Measurements from ENCODE around the gene PSPH.
A peak's percentile ranks its signal among the peaks of the same experiment; 100 is the strongest.

The PSPH gene

DNA sequence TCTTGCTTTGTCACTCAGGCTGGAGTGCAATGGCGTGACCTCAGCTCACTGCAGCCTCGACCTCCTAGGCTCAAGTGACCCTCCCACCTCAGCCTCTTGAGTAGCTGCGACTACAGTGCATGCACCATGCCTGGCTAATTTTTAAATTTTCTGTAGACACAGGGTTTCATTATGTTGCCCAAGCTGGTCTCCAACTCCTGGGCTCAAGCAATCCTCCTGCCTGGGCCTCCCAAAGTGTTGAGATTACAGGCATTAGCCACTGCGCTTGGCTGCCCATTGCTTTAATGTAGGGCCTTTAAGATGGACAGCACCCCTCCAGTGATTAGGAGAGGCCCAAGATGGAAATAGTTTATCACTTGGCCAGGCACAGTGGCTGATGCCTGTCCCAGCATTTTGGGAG lies 47.5 kb downstream of the PSPH start:
- Histone ChIP-seq H3K27ac (no peak overlapping the region), H3K4me2 (peak overlapping the region in 1 of 11 experiments; percentile 24; a peak in 1 of 22 replicates), H3K4me1 (peaks cover 11 to 82% (median 28%) of the 10 kb centered on the region in 10 experiments; a peak in 18 of 20 replicates), H3K4me3 (no peak overlapping the region), H3K9ac (no peak overlapping the region), H3K9me3 (replicated peaks in 1 of 11) (no peaks in the 10 kb centered on the region), H3K27me3 (no peaks in the 10 kb centered on the region), H3K36me3 (peaks cover 0 to 30% (median 11%) of the 10 kb centered on the region in 11 experiments; a peak in 16 of 22 replicates), H4K20me1 (no peaks in the 10 kb centered on the region)
- no peak for TF ChIP-seq Cebpa-rat (IDR thresholded peaks at IDR 0.05)

DNA sequence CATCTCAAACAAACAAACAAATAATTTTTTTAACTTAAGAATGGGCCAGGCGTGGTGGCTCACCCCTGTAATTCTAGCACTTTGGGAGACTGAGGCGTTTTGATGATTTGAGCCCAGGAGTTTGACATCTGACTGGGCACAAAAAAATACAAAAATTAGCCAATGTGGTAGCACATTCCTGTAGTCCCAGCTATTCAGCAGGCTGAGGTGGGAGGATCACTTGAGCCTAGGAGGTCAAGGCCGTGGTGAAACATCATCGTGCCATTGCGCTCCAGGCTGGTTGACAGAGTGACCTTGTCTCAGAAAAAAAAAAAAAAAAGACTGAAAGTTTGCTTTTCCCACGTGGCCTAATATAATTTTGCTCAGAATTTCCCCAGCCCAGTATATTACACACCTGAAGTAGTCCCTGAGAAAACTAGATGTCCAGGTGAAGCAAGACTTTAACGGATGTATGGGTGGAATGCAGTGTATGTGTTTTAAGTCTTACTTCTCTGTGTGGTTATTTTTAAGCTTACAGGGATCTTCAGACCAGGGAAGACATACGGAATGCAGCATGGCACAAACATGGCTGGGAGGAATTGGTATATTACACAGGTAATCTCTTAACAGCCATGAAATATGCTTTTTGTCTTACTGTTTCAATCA lies 54.3 kb downstream of the PSPH start:
- Histone ChIP-seq H3K4me3 (no peak overlapping the region), H3K27ac (no peak overlapping the region; a peak in 1 of 22 replicates), H3K36me3 (peaks cover 51 to 98% (median 74%) of the 10 kb centered on the region in 11 experiments), H3K4me1 (peaks cover 0 to 41% (median 1%) of the 10 kb centered on the region in 10 experiments; a peak in 6 of 20 replicates), H3K9ac (no peak overlapping the region), H3K9me3 (replicated peaks in 1 of 11) (no peaks in the 10 kb centered on the region), H3K27me3 (no peaks in the 10 kb centered on the region), H4K20me1 (no peaks in the 10 kb centered on the region), H3K4me2 (no peak overlapping the region)
- no peak for TF ChIP-seq Cebpa-rat (IDR thresholded peaks at IDR 0.05)

DNA sequence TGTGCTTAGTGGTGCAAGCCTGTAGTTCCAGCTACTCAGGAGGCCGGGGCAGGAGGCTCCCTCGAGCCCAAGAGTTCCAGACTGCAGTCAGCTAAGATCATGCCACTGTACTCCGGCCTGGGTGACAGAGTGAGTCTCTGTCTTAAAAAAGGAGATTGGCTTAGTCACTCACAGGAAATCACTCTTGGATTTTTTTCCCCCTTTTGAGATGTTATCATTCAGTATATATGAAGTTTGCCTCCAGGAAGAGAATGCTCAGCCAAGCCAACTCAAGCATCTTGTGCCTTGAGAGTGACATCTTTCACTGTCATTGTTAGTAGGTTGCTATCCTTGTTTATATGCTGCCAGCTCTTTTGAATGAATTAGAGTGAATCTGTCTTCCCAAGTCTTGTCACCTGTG lies 58.9 kb downstream of the PSPH start:
- Histone ChIP-seq H3K9me3 (replicated peaks in 1 of 11) (no peaks in the 10 kb centered on the region), H4K20me1 (no peaks in the 10 kb centered on the region), H3K4me2 (no peak overlapping the region), H3K27me3 (no peaks in the 10 kb centered on the region), H3K4me1 (no peaks in the 10 kb centered on the region), H3K9ac (no peak overlapping the region), H3K27ac (no peak overlapping the region), H3K4me3 (no peak overlapping the region), H3K36me3 (peaks cover 82 to 100% (median 98%) of the 10 kb centered on the region in 11 experiments)
- no peak for TF ChIP-seq Cebpa-rat (IDR thresholded peaks at IDR 0.05)

DNA sequence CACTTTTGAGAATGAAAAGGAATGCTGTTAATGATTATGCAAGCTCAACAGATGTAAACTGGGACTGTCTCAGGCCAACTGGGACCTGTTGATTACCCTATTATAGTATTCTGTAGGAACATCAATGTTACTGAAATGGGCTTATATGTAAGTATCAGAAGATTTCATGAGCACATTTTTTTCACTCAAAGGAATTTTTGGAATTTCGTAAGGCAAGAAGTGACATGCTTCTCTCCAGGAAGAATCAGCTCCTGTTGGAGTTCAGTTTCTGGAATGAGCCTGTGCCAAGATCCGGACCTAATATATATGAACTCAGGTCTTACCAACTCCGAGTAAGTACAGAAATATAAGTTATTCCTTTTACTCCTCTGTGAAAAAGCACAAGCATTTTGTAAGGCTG lies 67.7 kb downstream of the PSPH start:
- no peaks in the 10 kb centered on the region for H3K27me3 ChIP-seq
- H3K36me3 ChIP-seq = peaks cover 99 to 100% (median 100%) of the 10 kb centered on the region in 11 experiments
- no peak overlapping the region for H3K27ac ChIP-seq
- H3K9me3 ChIP-seq (replicated peaks in 1 of 11) = no peaks in the 10 kb centered on the region
- peaks cover 0 to 8% (median 0%) of the 10 kb centered on the region in 11 experiments; a peak in 1 of 22 replicates for H4K20me1 ChIP-seq
- H3K4me3 ChIP-seq = no peak overlapping the region
- no peak overlapping the region for H3K4me2 ChIP-seq
- no peak overlapping the region for H3K9ac ChIP-seq
- no peak for TF ChIP-seq Cebpa-rat (IDR thresholded peaks at IDR 0.05)
- H3K4me1 ChIP-seq = no peaks in the 10 kb centered on the region

DNA sequence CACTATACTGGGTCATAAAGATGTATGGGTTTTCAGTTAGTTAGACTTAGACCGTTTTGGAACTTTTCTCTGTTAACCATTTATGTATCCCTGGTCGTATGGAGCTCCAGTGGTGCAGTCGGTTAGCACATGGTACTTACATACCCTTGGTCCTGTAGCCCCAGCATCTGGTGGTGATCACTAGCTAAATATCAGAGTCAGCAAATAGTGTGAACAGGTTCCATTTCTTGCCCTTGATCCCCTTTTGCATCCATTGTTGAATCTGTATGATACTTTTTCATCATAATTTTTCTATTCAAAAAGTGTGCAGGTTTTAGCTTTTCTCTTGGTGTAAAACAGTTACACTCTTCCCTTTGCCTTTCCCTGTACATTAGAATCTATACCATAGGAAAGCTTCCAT lies 71.0 kb downstream of the PSPH start:
- H3K4me1 ChIP-seq = peaks cover 0 to 4% (median 0%) of the 10 kb centered on the region in 10 experiments; a peak in 1 of 20 replicates
- no peaks in the 10 kb centered on the region for H3K9me3 ChIP-seq (replicated peaks in 1 of 11)
- no peak overlapping the region for H3K9ac ChIP-seq
- H4K20me1 ChIP-seq = peaks cover 12 to 35% (median 22%) of the 10 kb centered on the region in 11 experiments; a peak in 19 of 22 replicates
- H3K27me3 ChIP-seq = no peaks in the 10 kb centered on the region
- no peak overlapping the region for H3K4me2 ChIP-seq
- H3K36me3 ChIP-seq = peaks cover 76 to 96% (median 81%) of the 10 kb centered on the region in 11 experiments
- no peak overlapping the region for H3K4me3 ChIP-seq
- no peak for TF ChIP-seq Cebpa-rat (IDR thresholded peaks at IDR 0.05)
- H3K27ac ChIP-seq = no peak overlapping the region

DNA sequence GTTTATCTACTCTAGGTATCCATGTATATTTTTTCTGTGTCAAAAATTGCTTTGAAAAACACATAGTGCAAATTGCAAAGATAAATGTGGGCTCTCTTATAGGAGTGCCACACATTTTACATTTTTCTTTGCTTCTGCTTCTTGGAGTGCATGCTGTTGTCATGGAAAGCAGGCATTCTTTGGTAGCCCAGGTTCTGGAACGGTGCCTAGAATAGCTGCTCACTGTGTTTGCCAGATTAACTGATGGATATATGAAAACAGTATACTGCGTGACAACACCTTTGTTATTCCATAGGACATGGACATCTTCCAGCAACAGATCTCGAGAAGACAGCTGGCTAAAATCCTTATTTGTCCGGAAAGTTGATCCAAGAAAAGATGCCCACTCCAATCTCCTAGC lies 73.4 kb downstream of the PSPH start:
- Histone ChIP-seq H3K36me3 (peaks cover 57 to 90% (median 70%) of the 10 kb centered on the region in 11 experiments), H3K27ac (no peak overlapping the region)
- no peak for TF ChIP-seq Cebpa-rat (IDR thresholded peaks at IDR 0.05)

DNA sequence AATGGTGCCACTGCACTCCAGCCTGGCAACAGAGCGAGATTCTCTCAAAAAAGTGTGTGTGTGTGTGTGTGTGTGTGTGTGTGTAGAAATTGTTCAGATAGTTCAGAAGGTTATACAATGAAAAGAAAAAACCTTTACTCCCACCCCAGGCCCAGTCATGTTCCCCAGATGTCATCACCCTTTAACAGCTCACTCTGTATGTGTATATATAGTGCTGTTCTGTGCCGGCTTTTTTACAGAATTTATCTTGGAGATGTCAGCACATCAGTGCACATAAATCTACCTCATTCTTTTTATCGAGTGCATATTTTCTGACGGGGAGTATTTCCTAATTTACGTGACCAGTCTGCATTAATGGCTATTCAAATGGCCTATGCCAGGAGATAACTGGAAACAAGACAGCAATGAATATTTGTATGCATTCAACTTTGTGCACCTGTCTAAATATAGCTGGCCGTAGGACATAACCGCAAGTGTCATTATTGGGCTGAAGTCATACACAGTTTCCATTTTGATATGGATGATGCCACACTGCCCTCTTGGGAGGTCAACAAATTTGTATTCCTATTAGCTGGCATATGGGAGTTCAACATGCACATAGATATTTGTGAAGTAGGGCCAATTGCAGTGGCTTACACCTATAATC lies 75.1 kb downstream of the PSPH start:
- H3K36me3 ChIP-seq = peaks cover 44 to 77% (median 61%) of the 10 kb centered on the region in 11 experiments
- H4K20me1 ChIP-seq = peaks cover 19 to 75% (median 55%) of the 10 kb centered on the region in 11 experiments; a peak in 20 of 22 replicates
- no peak overlapping the region for H3K27ac ChIP-seq
- H3K4me2 ChIP-seq = no peak overlapping the region
- no peak for TF ChIP-seq Cebpa-rat (IDR thresholded peaks at IDR 0.05)
- H3K4me1 ChIP-seq = peaks cover 0 to 4% (median 0%) of the 10 kb centered on the region in 10 experiments; a peak in 1 of 20 replicates
- H3K9me3 ChIP-seq (replicated peaks in 1 of 11) = no peaks in the 10 kb centered on the region; a peak in 1 of 22 replicates
- H3K9ac ChIP-seq = no peak overlapping the region
- no peaks in the 10 kb centered on the region for H3K27me3 ChIP-seq
- no peak overlapping the region for H3K4me3 ChIP-seq

More for the DNA sequence above, 73.4 kb downstream of the PSPH start:
- Histone ChIP-seq H3K4me1 (peaks cover 0 to 4% (median 0%) of the 10 kb centered on the region in 10 experiments; a peak in 1 of 20 replicates), H3K4me3 (no peak overlapping the region), H3K9ac (no peak overlapping the region), H3K4me2 (no peak overlapping the region), H3K27me3 (no peaks in the 10 kb centered on the region), H4K20me1 (peaks cover 19 to 59% (median 43%) of the 10 kb centered on the region in 11 experiments; a peak in 20 of 22 replicates), H3K9me3 (replicated peaks in 1 of 11) (no peaks in the 10 kb centered on the region)

DNA sequence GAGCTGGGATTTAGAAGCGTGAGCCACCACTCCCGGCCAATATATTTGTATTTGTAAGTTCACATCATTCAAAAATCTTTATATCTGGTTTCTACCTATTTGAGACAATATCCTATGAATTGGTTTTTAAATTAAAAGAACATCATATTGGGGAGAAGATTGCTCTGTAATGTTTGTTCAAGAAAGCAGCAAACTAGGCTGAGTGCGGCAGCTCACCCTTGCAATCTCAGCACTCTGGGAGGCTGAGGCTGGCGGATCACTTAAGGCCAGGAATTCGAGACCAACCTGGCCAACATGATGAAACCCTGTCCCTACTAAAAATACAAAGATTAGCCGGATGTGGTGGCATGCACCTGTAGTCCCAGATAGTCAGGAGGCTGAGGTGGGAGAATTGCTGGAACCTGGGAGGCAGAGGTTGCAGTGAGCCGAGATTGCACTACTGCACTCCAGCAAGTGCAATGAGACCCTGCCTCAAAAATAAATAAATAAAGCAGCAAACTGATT lies 77.4 kb downstream of the PSPH start:
- no peaks in the 10 kb centered on the region for H3K27me3 ChIP-seq
- H3K9me3 ChIP-seq (replicated peaks in 1 of 11) = peaks cover 0 to 7% (median 0%) of the 10 kb centered on the region in 11 experiments; a peak in 7 of 22 replicates
- H3K4me3 ChIP-seq = no peak overlapping the region
- peaks cover 39 to 76% (median 59%) of the 10 kb centered on the region in 11 experiments for H3K36me3 ChIP-seq
- no peak overlapping the region for H3K9ac ChIP-seq
- peaks cover 0 to 4% (median 0%) of the 10 kb centered on the region in 10 experiments; a peak in 2 of 20 replicates for H3K4me1 ChIP-seq
- H3K4me2 ChIP-seq = no peak overlapping the region
- H4K20me1 ChIP-seq = peaks cover 30 to 97% (median 67%) of the 10 kb centered on the region in 11 experiments; a peak in 20 of 22 replicates
- TF ChIP-seq Cebpa-rat (IDR thresholded peaks at IDR 0.05) = no peak
- H3K27ac ChIP-seq = no peak overlapping the region

DNA sequence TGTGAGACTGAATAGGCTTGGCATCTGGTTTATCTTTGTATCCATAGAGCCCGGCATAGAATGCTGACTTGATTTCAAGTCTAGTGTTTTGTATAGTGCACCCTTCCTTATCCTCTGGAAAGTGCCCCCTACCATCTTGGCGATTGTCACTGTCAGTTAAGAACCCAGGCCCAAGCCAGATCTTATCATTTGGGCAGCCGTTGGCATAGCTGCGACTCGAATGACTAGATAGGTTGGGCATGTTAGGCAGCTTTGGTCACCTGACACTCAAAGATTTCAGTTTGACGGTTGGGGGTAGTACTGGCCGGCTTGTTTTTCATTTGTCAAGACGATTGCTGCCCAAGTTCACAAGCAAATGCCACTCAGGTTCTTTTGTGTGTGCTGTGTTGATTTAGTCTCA lies 80.3 kb downstream of the PSPH start:
- peaks cover 52 to 79% (median 70%) of the 10 kb centered on the region in 11 experiments for H3K36me3 ChIP-seq
- H3K27ac ChIP-seq = no peak overlapping the region
- peaks cover 28 to 98% (median 54%) of the 10 kb centered on the region in 11 experiments; a peak in 20 of 22 replicates for H4K20me1 ChIP-seq
- H3K9me3 ChIP-seq (replicated peaks in 1 of 11) = peaks cover 0 to 15% (median 0%) of the 10 kb centered on the region in 11 experiments; a peak in 8 of 22 replicates
- H3K27me3 ChIP-seq = no peaks in the 10 kb centered on the region
- H3K4me3 ChIP-seq = no peak overlapping the region
- no peak overlapping the region for H3K4me2 ChIP-seq
- no peak for TF ChIP-seq Cebpa-rat (IDR thresholded peaks at IDR 0.05)
- no peak overlapping the region for H3K9ac ChIP-seq
- peaks cover 0 to 14% (median 9%) of the 10 kb centered on the region in 10 experiments; a peak in 17 of 20 replicates for H3K4me1 ChIP-seq

Measured in BLaER1 treated with 17β-estradiol and CSF1 and Interleukin-3, amounts not matched to agents 10 nM and 100 nM (cell line).